IMR-90 (cell line): Measurements from ENCODE around the gene ADAMTS3. TPM values are rescaled to one million over a fixed set of nuclear protein-coding genes. Genes with fewer than 3 reads are reported as not detected.

Source experiments
- ATAC-seq: fragments of 200-7000 bp; cut with Tn5 transposase; 2 replicates; pipeline ENCODE4 v1.9.1; 2020; ENCODE audit warnings: low read depth, mild to moderate bottlenecking, moderate library complexity
- BruUV-seq: library from RNA; stranded (reverse); fragments of 400-500 nt; replicated peaks from 2 replicates; lab custom pipeline; 2021; lab: Mats Ljungman, UMichigan
- CTCF ChIA-PET: fragments of 300-600 bp; formaldehyde crosslinking; extraction: SDS; loops from one replicate; lab custom pipeline; 2021; ENCODE audit warnings: antibody characterized with exemption; lab: Yijun Ruan, JAX
- POLR2A ChIA-PET: fragments of 300-600 bp; sonication (Branson Sonifier 250); formaldehyde crosslinking; loops from one replicate; lab custom pipeline; 2022; ENCODE audit warnings: antibody characterized with exemption; ENCODE audit not compliant: unreplicated experiment; lab: Charles Lee
- DNase-seq: peaks from one replicate; pipeline ENCODE4 v3.0.0; 2013
- H2AFZ ChIP-seq: replicated peaks from 2 replicates; pipeline ENCODE3; 2013; ENCODE audit warnings: low read length, mild to moderate bottlenecking; ENCODE audit not compliant: poor library complexity
- H2AK5ac ChIP-seq: 2 replicates; pipeline ENCODE4 v1.6.1; 2013; ENCODE audit warnings: low read depth, low read length, inconsistent platforms
- H2AK9ac ChIP-seq: replicated peaks from 2 replicates; pipeline ENCODE3; 2013; ENCODE audit warnings: mild to moderate bottlenecking, low read depth, low read length, moderate library complexity; ENCODE audit not compliant: poor library complexity
- H2BK120ac ChIP-seq: 2 replicates; pipeline ENCODE4 v1.6.1; 2013; ENCODE audit warnings: low read depth, low read length, inconsistent platforms
- H2BK15ac ChIP-seq: 3 replicates; pipeline ENCODE4 v1.6.1; 2013; ENCODE audit warnings: low read depth, low read length, inconsistent platforms
- H2BK20ac ChIP-seq: 2 replicates; pipeline ENCODE4 v1.6.1; 2013; ENCODE audit warnings: low read depth, mild to moderate bottlenecking, inconsistent platforms, low read length, moderate library complexity
- H2BK5ac ChIP-seq: 2 replicates; pipeline ENCODE4 v1.6.1; 2013; ENCODE audit warnings: mild to moderate bottlenecking, low read depth, low read length, inconsistent platforms; ENCODE audit not compliant: poor library complexity, severe bottlenecking
- H3K14ac ChIP-seq: replicated peaks from 2 replicates; pipeline ENCODE4 v1.6.1; 2013; ENCODE audit warnings: low read depth, low read length, inconsistent platforms
- H3K18ac ChIP-seq: 2 replicates; pipeline ENCODE4 v1.6.1; 2013; ENCODE audit warnings: low read depth, low read length, control low read depth
- H3K23ac ChIP-seq: 2 replicates; pipeline ENCODE4 v1.6.1; 2013; ENCODE audit warnings: low read depth, low read length, inconsistent platforms
- H3K27ac ChIP-seq: 2 replicates; pipeline ENCODE4 v1.5.1; 2013; ENCODE audit warnings: mild to moderate bottlenecking, control low read depth, low read length; ENCODE audit not compliant: insufficient read depth
- H3K27me3 ChIP-seq: 2 replicates; pipeline ENCODE4 v1.6.1; 2013; ENCODE audit warnings: low read length; ENCODE audit not compliant: control insufficient read depth, insufficient read depth
- H3K36me3 ChIP-seq: 2 replicates; pipeline ENCODE4 v1.6.1; 2013; ENCODE audit warnings: low read length, mixed read lengths; ENCODE audit not compliant: control insufficient read depth, insufficient read depth
- H3K4ac ChIP-seq: 2 replicates; pipeline ENCODE4 v1.6.1; 2013; ENCODE audit warnings: low read depth, low read length, inconsistent platforms
- H3K4me1 ChIP-seq: 2 replicates; pipeline ENCODE4 v1.6.1; 2013; ENCODE audit warnings: low read length, mixed read lengths; ENCODE audit not compliant: control insufficient read depth, insufficient read depth
- H3K4me2 ChIP-seq: 2 replicates; pipeline ENCODE4 v1.6.1; 2013; ENCODE audit warnings: low read depth, mild to moderate bottlenecking, control low read depth, low read length, moderate library complexity
- H3K4me3 ChIP-seq: 2 replicates; pipeline ENCODE4 v1.5.1; 2013; ENCODE audit warnings: low read depth, mild to moderate bottlenecking, control low read depth, low read length, moderate library complexity; ENCODE audit not compliant: insufficient read depth
- H3K56ac ChIP-seq: 2 replicates; pipeline ENCODE4 v1.6.1; 2013; ENCODE audit warnings: low read length, inconsistent platforms; ENCODE audit not compliant: insufficient read depth; ENCODE audit errors: extremely low read depth
- H3K79me1 ChIP-seq, 2 experiments: 2 replicates each; pipeline ENCODE4 v1.6.1; 2013; ENCODE audit warnings: low read length in 2 of 2, inconsistent platforms in 1 of 2, low read depth in 1 of 2
- H3K9ac ChIP-seq: 2 replicates; pipeline ENCODE4 v1.6.1; 2013; ENCODE audit warnings: low read depth, low read length, control low read depth
- H3K9me1 ChIP-seq: 2 replicates; pipeline ENCODE4 v1.6.1; 2013; ENCODE audit warnings: low read length, inconsistent platforms; ENCODE audit not compliant: insufficient read depth
- H3K9me3 ChIP-seq: 2 replicates; pipeline ENCODE4 v1.6.1; 2013; ENCODE audit warnings: low read length; ENCODE audit not compliant: control insufficient read depth, insufficient read depth
- H4K20me1 ChIP-seq: 2 replicates; pipeline ENCODE4 v1.6.1; 2013; ENCODE audit warnings: low read length, inconsistent platforms; ENCODE audit not compliant: insufficient read depth
- H4K5ac ChIP-seq: 2 replicates; pipeline ENCODE4 v1.6.1; 2013; ENCODE audit warnings: mild to moderate bottlenecking, low read depth, low read length, control low read depth
- H4K8ac ChIP-seq, 2 experiments: 2 replicates each; pipeline ENCODE4 v1.6.1; 2013; ENCODE audit warnings: low read depth in 2 of 2, low read length in 2 of 2, control low read depth in 1 of 2, inconsistent platforms in 1 of 2
- H4K91ac ChIP-seq: 2 replicates; pipeline ENCODE4 v1.6.1; 2013; ENCODE audit warnings: low read depth, low read length, inconsistent platforms; ENCODE audit not compliant: insufficient read depth
- CTCF ChIP-seq: conservative IDR thresholded peaks from 2 replicates; pipeline ENCODE4 v1.5.1; 2012; ENCODE audit warnings: mild to moderate bottlenecking, low read depth, low read length, improper control_type of control experiment
- FOS ChIP-seq: fragments of 150-350 bp; IDR thresholded peaks from 2 replicates; pipeline ENCODE4 v1.6.1; 2016; ENCODE audit warnings: low read depth, low read length
- RAD21 ChIP-seq: IDR thresholded peaks from 2 replicates; pipeline ENCODE4 v1.6.1; 2012; ENCODE audit warnings: low read length, improper control_type of control experiment
- RCOR1 ChIP-seq: IDR thresholded peaks from 2 replicates; pipeline ENCODE4 v1.6.1; 2012; ENCODE audit warnings: mild to moderate bottlenecking, low read length, improper control_type of control experiment; ENCODE audit not compliant: insufficient replicate concordance
- SMC3 ChIP-seq: fragments of 150-350 bp; IDR thresholded peaks from 2 replicates; pipeline ENCODE4 v1.6.1; 2016; ENCODE audit warnings: low read depth, mild to moderate bottlenecking, antibody characterized with exemption, low read length, moderate library complexity
- WGBS, 2 experiments: methylation state at CpG; one replicate each; pipeline versions ENCODE4 v1.1.5 to v1.1.7; 2013; ENCODE audit warnings: missing lambda C conversion rate in 2 of 2; ENCODE audit not compliant: insufficient read length in 1 of 2; ENCODE audit errors: extremely low coverage in 2 of 2; 5-methylcytosine and 5-hydroxymethylcytosine counted together
- dilution Hi-C: fragments of 300-500 bp; cut with HindIII; formaldehyde crosslinking; loops from one replicate; pipeline ENCODE4 v1.14.3; 2018; ENCODE audit warnings: low sequenced_read_pairs; ENCODE audit not compliant: unreplicated experiment
- in situ Hi-C: fragments of 300-500 bp; cut with MboI; formaldehyde crosslinking; loops from 3 replicates; pipeline ENCODE4 v1.14.3; 2019; ENCODE audit warnings: low sequenced_read_pairs, inconsistent platforms, mixed read lengths
- intact Hi-C: fragments of 100-400 bp; cut with micrococcal nuclease; formaldehyde crosslinking; loops from 2 replicates; pipeline ENCODE4 v1.10.0; 2022
- polyA plus RNA-seq, 3 experiments: library from polyadenylated mRNA; depleted of rRNA; stranded (reverse); fragments of >200 nt; gene quantifications; 2 replicates each; pipeline ENCODE4 v1.2.3, GENCODE V29; 2012; ENCODE audit warnings: low replicate concordance in 1 of 3
- total RNA-seq: library from RNA; depleted of rRNA; stranded (reverse); fragments of >200 nt; gene quantifications from 2 replicates; pipeline ENCODE4 v1.2.3, GENCODE V29; 2012

Gene ADAMTS3
- total and polyA plus RNA-seq, 2 of the 4 experiments (the other 2 are of a cell fraction): 0.68 to 2.9 TPM

GRCh38 chr4:72302981-72303704 is 265.9 kb downstream of the ADAMTS3 start:
- POLR2A ChIA-PET: no interaction called here
- in situ Hi-C loops: loop anchor here (25.0 kb wide), 1 partner anchor 734 kb away; no protein-coding TSS in a partner anchor
- Histone ChIP-seq H3K36me3 (no peaks in the 10 kb centered on the region), H4K5ac (no peak overlapping the region), H3K79me1 (no peaks in the 10 kb centered on the region), H3K56ac (no peak overlapping the region), H4K91ac (no peak overlapping the region), H2BK120ac (no peak overlapping the region), H2AK5ac (no peak overlapping the region), H3K4me2 (no peak overlapping the region), H3K9me1 (no peaks in the 10 kb centered on the region; the same call in 1 of the 2 replicates), H4K20me1 (no peaks in the 10 kb centered on the region), H3K9ac (no peak overlapping the region), H3K18ac (no peak overlapping the region), H3K27me3 (no peaks in the 10 kb centered on the region), H3K23ac (no peak overlapping the region), H3K27ac (no peak overlapping the region), H3K9me3 (no peaks in the 10 kb centered on the region), H3K4me3 (no peak overlapping the region), H2BK15ac (no peak overlapping the region), H2AFZ (peak overlapping the region; percentile 74), H2BK5ac (no peak overlapping the region), H2AK9ac (no peak overlapping the region), H2BK20ac (no peak overlapping the region), H4K8ac (no peak overlapping the region), H3K4ac (no peak overlapping the region), H3K4me1 (no peaks in the 10 kb centered on the region), H3K14ac (no peak overlapping the region)
- TF ChIP-seq FOS (no peak), SMC3 (peak; percentile 42), RCOR1 (no peak), RAD21 (peak; percentile 38), CTCF (peak; percentile 61)
- intact Hi-C loops: loop anchor here (5.0 kb wide), 1 partner anchor 571 kb away; no protein-coding TSS in a partner anchor
- no TSS peak for BruUV-seq
- dilution Hi-C loops: no loop called here
- no CpG with 5 or more reads among the region's 4 CpGs for WGBS, 2 experiments
- CTCF ChIA-PET: interaction anchor here (0.6 to 1.8 kb wide), 12 partner anchors 10 to 170 kb away, joined by 3 to 10 read pairs (median 3); no protein-coding TSS in a partner anchor
- DNase-seq: peak; percentile 35
- ATAC-seq: peak; percentile 85
